Prostate gland (tissue), 2 donors: ENCODE results near the gene HLA-DMA. TPM values are rescaled to one million over a fixed set of nuclear protein-coding genes. Genes with fewer than 3 reads are reported as not detected.

Experiments used
- DNase-seq: peaks from one replicate; pipeline ENCODE4 v3.0.0-alpha.2; 2019; ENCODE audit warnings: low spot score
- H3K27ac ChIP-seq, 2 donors: fragments of 200-600 bp; sonication (generic); 2 replicates each; pipeline ENCODE4 v1.5.1; 2017 to 2019
- H3K27me3 ChIP-seq: fragments of 200-600 bp; sonication (generic); replicated peaks from 2 replicates; pipeline ENCODE4 v1.5.1; 2019; ENCODE audit not compliant: insufficient read depth
- H3K36me3 ChIP-seq, 2 donors: fragments of 200-600 bp; sonication (generic); 1 replicate in 1 of 2; 2 replicates in 1 of 2; pipeline versions ENCODE4 v1.5.1 to v1.8.1; 2017 to 2019
- H3K4me1 ChIP-seq: fragments of 200-600 bp; sonication (generic); replicated peaks from 2 replicates; pipeline ENCODE4 v1.5.1; 2019
- H3K4me3 ChIP-seq, 2 donors: fragments of 200-600 bp; sonication (generic); 2 replicates each; pipeline ENCODE4 v1.5.1; 2017 to 2019
- H3K9me3 ChIP-seq: fragments of 200-600 bp; sonication (generic); 2 replicates; pipeline ENCODE4 v1.5.1; 2017
- CTCF ChIP-seq, 4 experiments: fragments of 200-600 bp in 2 of 4; fragments of 450-650 bp in 2 of 4; sonication (generic) in 2 of 4; IDR thresholded peaks; 1 replicate in 3 of 4; 2 replicates in 1 of 4; pipeline ENCODE4 v1.5.1; 2016 to 2019; ENCODE audit warnings: antibody characterized with exemption in 4 of 4, mild to moderate bottlenecking in 2 of 4, moderate library complexity in 2 of 4
- POLR2A ChIP-seq: fragments of 450-650 bp; IDR thresholded peaks from one replicate; pipeline ENCODE4 v1.6.1; 2016; ENCODE audit warnings: antibody characterized with exemption, mild to moderate bottlenecking
- POLR2AphosphoS5 ChIP-seq: sonication (generic); formaldehyde crosslinking; IDR thresholded peaks from one replicate; pipeline ENCODE4 v1.6.1; 2017; ENCODE audit warnings: antibody characterized with exemption
- WGBS: methylation state at CpG from one replicate; pipeline ENCODE4 v1.1.5; 2018; 5-methylcytosine and 5-hydroxymethylcytosine counted together
- intact Hi-C: fragments of 100-400 bp; cut with DNase I; formaldehyde crosslinking; loops from one replicate; pipeline ENCODE4 v1.14.2; 2022
- total RNA-seq, 2 donors: library from RNA; depleted of rRNA; stranded (reverse); fragments of >200 nt; gene quantifications; one replicate each; pipeline ENCODE4 v1.1.0, GENCODE V29; 2016

The HLA-DMA gene
- total RNA-seq, 2 donors from 2014 or later: 9.6 to 26.1 TPM

- Histone ChIP-seq H3K4me1 (peaks cover 31% of the 10 kb centered on the region), H3K9me3 (no peaks in the 10 kb centered on the region), H3K27ac (no peak overlapping the region), H3K4me3 (no peak overlapping the region), H3K27me3 (no peaks in the 10 kb centered on the region), H3K36me3 (peaks cover 32 to 68% of the 10 kb centered on the region in 2 donors)
- DNase-seq: no peak
- WGBS: 81% methylated on average over 12 of the region's 12 CpGs
- no peak for TF ChIP-seq CTCF (IDR thresholded peaks at IDR 0.05)
- no peak for TF ChIP-seq POLR2A
- TF ChIP-seq POLR2AphosphoS5: no peak
- intact Hi-C loops: loop anchor here (5.0 to 10.0 kb wide), 2 partner anchors 93 to 435 kb away; partner anchors contain the start of genes CUTA and PHF1
These were observed 27.0 kb upstream of the HLA-DMA start for GRCh38 chr6:32979720-32980487.

- peaks cover 23% of the 10 kb centered on the region for H3K4me1 ChIP-seq
- TF ChIP-seq POLR2AphosphoS5: no peak
- no peak for TF ChIP-seq POLR2A
- no peak for TF ChIP-seq CTCF (IDR thresholded peaks at IDR 0.05)
- 50% methylated on average over 7 of the region's 7 CpGs for WGBS
- intact Hi-C loops: loop anchor here (10.0 kb wide), 1 partner anchor 437 kb away; the partner anchor contains the start of genes CUTA and PHF1
- no peak overlapping the region for H3K27ac ChIP-seq
- H3K9me3 ChIP-seq: no peaks in the 10 kb centered on the region
- H3K27me3 ChIP-seq: no peaks in the 10 kb centered on the region
- H3K36me3 ChIP-seq: peaks cover 32 to 73% of the 10 kb centered on the region in 2 donors
- DNase-seq: no peak
- no peak overlapping the region for H3K4me3 ChIP-seq
These were observed 25.0 kb upstream of the HLA-DMA start for GRCh38 chr6:32977953-32978324.

GRCh38 chr6:32977272-32977952 lies 24.5 kb upstream of the HLA-DMA start:
- Histone ChIP-seq H3K36me3 (peaks cover 35 to 78% of the 10 kb centered on the region in 2 donors), H3K4me1 (peaks cover 23% of the 10 kb centered on the region), H3K9me3 (no peaks in the 10 kb centered on the region), H3K4me3 (no peak overlapping the region), H3K27me3 (no peaks in the 10 kb centered on the region), H3K27ac (no peak overlapping the region)
- no peak for DNase-seq
- TF ChIP-seq POLR2A (no peak), CTCF (IDR thresholded peaks at IDR 0.05) (no peak), POLR2AphosphoS5 (no peak)
- intact Hi-C loops: loop anchor here (10.0 kb wide), 1 partner anchor 437 kb away; the partner anchor contains the start of genes CUTA and PHF1
- 63% methylated on average over 10 of the region's 10 CpGs for WGBS

GRCh38 chr6:32976334-32977069 lies 23.6 kb upstream of the HLA-DMA start:
- DNase-seq: no peak
- peaks cover 35 to 76% of the 10 kb centered on the region in 2 donors for H3K36me3 ChIP-seq
- H3K4me1 ChIP-seq: peaks cover 23% of the 10 kb centered on the region
- intact Hi-C loops: loop anchor here (10.0 kb wide), 1 partner anchor 438 kb away; the partner anchor contains the start of genes CUTA and PHF1
- no peak overlapping the region for H3K27ac ChIP-seq
- H3K9me3 ChIP-seq: no peaks in the 10 kb centered on the region
- H3K4me3 ChIP-seq: no peak overlapping the region
- no peaks in the 10 kb centered on the region for H3K27me3 ChIP-seq
- 70% methylated on average over 7 of the region's 7 CpGs for WGBS
- TF ChIP-seq POLR2AphosphoS5 (no peak), CTCF (IDR thresholded peaks at IDR 0.05) (no peak), POLR2A (no peak)
